ENCODE measurements around the gene MON1B.

DNA sequence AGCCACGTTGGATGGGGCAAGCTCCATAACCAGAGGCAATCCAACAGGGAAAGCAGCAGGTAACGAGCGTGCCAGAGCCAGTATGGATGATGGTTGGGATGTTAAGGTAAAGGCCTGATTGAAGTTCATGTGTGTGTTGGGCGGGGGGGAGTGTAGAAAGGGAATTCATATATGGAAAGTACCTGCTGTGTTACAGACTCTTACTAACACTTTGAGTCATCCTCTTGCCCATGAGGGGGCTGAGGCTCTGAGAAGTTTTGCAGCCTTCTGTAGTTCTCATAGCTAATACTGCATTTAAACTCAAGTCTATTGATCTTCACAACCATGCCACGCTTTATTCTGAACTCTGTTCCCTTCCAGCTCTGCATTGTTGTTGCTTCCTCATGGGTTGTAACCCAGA, 36.8 kb downstream of the MON1B start:
- TF ChIP-seq, protein P1, sequence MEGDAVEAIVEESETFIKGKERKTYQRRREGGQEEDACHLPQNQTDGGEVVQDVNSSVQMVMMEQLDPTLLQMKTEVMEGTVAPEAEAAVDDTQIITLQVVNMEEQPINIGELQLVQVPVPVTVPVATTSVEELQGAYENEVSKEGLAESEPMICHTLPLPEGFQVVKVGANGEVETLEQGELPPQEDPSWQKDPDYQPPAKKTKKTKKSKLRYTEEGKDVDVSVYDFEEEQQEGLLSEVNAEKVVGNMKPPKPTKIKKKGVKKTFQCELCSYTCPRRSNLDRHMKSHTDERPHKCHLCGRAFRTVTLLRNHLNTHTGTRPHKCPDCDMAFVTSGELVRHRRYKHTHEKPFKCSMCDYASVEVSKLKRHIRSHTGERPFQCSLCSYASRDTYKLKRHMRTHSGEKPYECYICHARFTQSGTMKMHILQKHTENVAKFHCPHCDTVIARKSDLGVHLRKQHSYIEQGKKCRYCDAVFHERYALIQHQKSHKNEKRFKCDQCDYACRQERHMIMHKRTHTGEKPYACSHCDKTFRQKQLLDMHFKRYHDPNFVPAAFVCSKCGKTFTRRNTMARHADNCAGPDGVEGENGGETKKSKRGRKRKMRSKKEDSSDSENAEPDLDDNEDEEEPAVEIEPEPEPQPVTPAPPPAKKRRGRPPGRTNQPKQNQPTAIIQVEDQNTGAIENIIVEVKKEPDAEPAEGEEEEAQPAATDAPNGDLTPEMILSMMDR (IDR thresholded peaks at IDR 0.05) = no peak
- TF ChIP-seq POLR2AphosphoS5 (IDR thresholded peaks at IDR 0.05) = no peak
- TF ChIP-seq POLR2A (IDR thresholded peaks at IDR 0.05) = no peak

Data from transverse colon (tissue), 4 donors.